ENCODE results near the gene PANK2. TPM values are rescaled to one million over a fixed set of nuclear protein-coding genes. Genes with fewer than 3 reads are reported as not detected.

Gene PANK2
- total RNA-seq, 2 experiments from 2014 or later, result 59.7 to 64.5 TPM

DNA sequence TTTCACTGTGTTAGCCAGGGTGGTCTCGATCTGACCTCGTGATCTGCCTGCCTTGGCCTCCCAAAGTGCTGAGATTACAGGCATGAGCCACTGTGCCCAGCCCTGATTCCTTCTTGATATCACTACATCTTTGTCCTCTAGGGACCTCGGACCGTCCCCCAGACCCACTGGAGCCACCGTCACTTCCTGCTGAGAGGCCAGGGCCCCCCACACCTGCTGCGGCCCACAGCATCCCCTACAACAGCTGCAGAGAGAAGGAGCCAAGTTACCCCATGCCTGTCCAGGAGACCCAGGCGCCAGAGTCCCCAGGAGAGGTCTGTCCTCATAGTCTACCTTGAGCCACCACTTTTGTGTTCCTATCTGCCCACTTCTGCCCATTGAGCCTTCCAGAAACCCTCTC is 28.0 kb upstream of the PANK2 start:
- CTCF ChIA-PET, result no interaction called here
- no peak overlapping the region for H3K27ac Mint-ChIP-seq
- H3K36me3 Mint-ChIP-seq (ENCODE audit: low read depth), result peaks cover 58% of the 10 kb centered on the region
- no peaks in the 10 kb centered on the region for H3K27me3 Mint-ChIP-seq
- H3K4me1 Mint-ChIP-seq, result peaks cover 3% of the 10 kb centered on the region
- H3K4me3 Mint-ChIP-seq, result no peak overlapping the region
- POLR2A ChIA-PET, result no interaction called here
- H3K9me3 Mint-ChIP-seq, result no peaks in the 10 kb centered on the region
- DNase-seq, result no peak

DNA sequence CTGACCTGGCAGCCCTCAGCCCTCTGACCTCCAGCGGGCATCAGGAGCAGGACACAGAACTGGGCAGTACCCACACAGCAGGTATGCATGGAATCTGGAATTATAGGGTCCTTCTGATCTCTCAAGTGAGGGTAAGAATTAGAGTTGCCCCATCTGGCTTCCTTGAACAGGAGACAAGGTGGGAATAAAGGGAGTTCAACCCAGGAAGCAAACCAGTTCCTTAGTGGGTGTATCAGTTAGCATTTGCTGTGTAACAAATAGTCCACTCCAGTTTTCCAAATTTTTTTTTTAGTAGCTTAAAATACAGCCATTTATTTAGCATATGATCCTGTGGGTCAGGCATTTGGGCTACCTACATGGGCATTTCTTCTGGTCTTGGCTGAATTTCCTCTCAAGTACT is 26.9 kb upstream of the PANK2 start:
- Mint-ChIP-seq H3K27ac (no peak overlapping the region), H3K36me3 (ENCODE audit: low read depth) (peaks cover 55% of the 10 kb centered on the region), H3K4me1 (no peaks in the 10 kb centered on the region), H3K27me3 (no peaks in the 10 kb centered on the region), H3K9me3 (no peaks in the 10 kb centered on the region), H3K4me3 (no peak overlapping the region)
- POLR2A ChIA-PET, result no interaction called here
- DNase-seq, result no peak
- CTCF ChIA-PET, result interaction anchor here (0.5 kb wide), 1 partner anchor 353 kb away, joined by 4 read pairs; no protein-coding TSS in a partner anchor

DNA sequence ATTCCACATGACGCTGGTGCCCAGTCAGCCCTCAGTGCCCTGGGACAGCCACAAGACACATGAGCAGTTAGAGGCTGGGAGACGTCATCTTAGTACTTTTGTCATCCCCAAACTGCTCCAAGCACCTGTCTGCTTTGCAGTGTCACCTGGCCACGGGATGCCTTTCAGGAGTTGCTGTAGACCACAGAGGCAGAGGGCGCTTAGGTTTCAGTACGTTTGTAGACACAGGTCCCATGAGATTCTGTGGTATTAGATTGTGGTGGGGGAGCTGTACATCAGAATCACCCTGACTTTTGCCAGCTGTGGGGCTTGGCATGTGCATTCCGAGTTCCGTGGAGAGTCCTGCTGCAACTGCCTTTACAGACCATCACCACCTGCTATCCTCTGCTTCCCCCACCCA is 25.9 kb upstream of the PANK2 start:
- peaks cover 50% of the 10 kb centered on the region for H3K36me3 Mint-ChIP-seq (ENCODE audit: low read depth)
- no peak for DNase-seq
- no peak overlapping the region for H3K27ac Mint-ChIP-seq
- H3K27me3 Mint-ChIP-seq, result no peaks in the 10 kb centered on the region
- H3K4me1 Mint-ChIP-seq, result no peaks in the 10 kb centered on the region
- H3K9me3 Mint-ChIP-seq, result no peaks in the 10 kb centered on the region
- no peak overlapping the region for H3K4me3 Mint-ChIP-seq
- POLR2A ChIA-PET, result no interaction called here
- CTCF ChIA-PET, result no interaction called here

DNA sequence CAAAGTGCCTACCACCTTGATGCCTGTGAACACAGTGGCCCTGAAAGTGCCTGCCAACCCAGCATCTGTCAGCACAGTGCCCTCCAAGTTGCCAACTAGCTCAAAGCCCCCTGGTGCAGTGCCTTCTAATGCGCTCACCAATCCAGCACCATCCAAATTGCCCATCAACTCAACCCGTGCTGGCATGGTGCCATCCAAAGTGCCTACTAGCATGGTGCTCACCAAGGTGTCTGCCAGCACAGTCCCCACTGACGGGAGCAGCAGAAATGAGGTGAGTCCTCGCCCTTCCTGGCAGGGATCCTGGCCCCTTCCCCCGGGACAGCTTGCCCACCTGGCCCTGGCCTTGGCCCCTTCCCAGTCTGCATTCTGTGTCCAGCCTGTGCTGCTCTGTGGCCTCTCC is 24.7 kb upstream of the PANK2 start:
- H3K27me3 Mint-ChIP-seq, result no peaks in the 10 kb centered on the region
- H3K27ac Mint-ChIP-seq, result no peak overlapping the region
- H3K9me3 Mint-ChIP-seq, result no peaks in the 10 kb centered on the region
- H3K4me1 Mint-ChIP-seq, result no peaks in the 10 kb centered on the region
- ChIA-PET POLR2A (no interaction called here), CTCF (interaction anchor here (1.4 to 2.4 kb wide), 2 partner anchors 10 to 26 kb away, joined by 3 to 7 read pairs; no protein-coding TSS in a partner anchor)
- H3K36me3 Mint-ChIP-seq (ENCODE audit: low read depth), result peaks cover 48% of the 10 kb centered on the region
- DNase-seq, result no peak
- no peak overlapping the region for H3K4me3 Mint-ChIP-seq

DNA sequence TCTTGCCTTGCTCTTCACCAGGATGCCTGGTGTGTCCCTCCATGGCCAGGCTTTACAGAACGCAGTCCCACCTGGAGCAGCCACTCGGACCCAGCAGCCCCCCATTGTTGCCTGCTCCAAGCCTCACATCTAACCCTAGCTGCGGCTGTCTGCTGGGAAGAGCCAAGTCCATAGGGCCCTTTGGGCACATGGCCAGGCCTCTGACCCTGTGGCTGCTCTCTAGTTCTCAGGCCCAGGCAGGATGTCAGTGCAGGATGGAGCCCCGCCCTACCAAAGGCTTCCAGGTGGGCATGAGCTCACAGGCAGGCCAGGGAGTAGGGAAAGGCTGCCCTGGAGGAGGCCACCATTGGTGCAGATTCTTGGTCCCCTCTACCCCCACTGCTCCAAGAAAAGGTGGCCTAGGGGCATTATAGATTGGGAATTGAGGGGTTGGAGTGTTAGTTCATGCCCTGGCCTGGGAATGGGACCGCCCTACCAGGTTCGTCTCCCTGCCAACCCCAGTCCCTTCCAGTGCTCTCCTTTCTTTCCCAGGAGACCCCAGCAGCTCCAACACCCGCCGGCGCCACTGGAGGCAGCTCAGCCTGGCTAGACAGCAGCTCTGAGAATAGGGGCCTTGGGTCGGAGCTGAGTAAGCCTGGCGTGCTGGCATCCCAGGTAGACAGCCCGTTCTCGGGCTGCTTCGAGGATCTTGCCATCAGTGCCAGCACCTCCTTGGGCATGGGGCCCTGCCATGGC is 23.9 kb upstream of the PANK2 start:
- peaks cover 47% of the 10 kb centered on the region for H3K36me3 Mint-ChIP-seq (ENCODE audit: low read depth)
- H3K4me1 Mint-ChIP-seq, result no peaks in the 10 kb centered on the region
- no peak for DNase-seq
- no peak overlapping the region for H3K4me3 Mint-ChIP-seq
- H3K27ac Mint-ChIP-seq, result peak overlapping the region; percentile 64
- H3K27me3 Mint-ChIP-seq, result no peaks in the 10 kb centered on the region
- ChIA-PET CTCF (interaction anchor here (0.6 to 2.4 kb wide), 4 partner anchors 10 to 1773 kb away, joined by 3 to 7 read pairs (median 4); no protein-coding TSS in a partner anchor), POLR2A (no interaction called here)
- H3K9me3 Mint-ChIP-seq, result no peaks in the 10 kb centered on the region

DNA sequence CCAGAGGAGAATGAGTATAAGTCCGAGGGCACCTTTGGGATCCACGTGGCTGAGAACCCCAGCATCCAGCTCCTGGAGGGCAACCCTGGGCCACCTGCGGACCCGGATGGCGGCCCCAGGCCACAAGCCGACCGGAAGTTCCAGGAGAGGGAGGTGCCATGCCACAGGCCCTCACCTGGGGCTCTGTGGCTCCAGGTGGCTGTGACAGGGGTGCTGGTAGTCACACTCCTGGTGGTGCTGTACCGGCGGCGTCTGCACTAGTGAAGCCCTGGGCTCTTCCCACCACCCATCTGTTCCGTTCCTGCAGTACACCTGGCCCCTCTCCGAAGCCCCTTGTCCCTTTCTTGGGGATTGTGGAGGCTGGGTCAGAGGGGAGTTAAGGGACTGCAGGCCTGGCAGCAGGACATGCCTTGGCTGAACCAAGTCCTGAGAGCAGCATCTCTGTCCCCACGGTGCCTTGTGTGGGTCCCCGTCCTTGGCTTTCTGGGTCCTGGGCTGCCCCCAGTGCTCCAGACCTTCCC is 23.2 kb upstream of the PANK2 start:
- Mint-ChIP-seq H3K36me3 (ENCODE audit: low read depth) (peaks cover 46% of the 10 kb centered on the region), H3K27ac (no peak overlapping the region), H3K4me1 (no peaks in the 10 kb centered on the region), H3K27me3 (no peaks in the 10 kb centered on the region), H3K9me3 (no peaks in the 10 kb centered on the region), H3K4me3 (no peak overlapping the region)
- ChIA-PET CTCF (interaction anchor here (0.6 to 2.4 kb wide), 3 partner anchors 11 to 1772 kb away, joined by 3 to 7 read pairs (median 3); no protein-coding TSS in a partner anchor), POLR2A (no interaction called here)
- DNase-seq, result no peak

DNA sequence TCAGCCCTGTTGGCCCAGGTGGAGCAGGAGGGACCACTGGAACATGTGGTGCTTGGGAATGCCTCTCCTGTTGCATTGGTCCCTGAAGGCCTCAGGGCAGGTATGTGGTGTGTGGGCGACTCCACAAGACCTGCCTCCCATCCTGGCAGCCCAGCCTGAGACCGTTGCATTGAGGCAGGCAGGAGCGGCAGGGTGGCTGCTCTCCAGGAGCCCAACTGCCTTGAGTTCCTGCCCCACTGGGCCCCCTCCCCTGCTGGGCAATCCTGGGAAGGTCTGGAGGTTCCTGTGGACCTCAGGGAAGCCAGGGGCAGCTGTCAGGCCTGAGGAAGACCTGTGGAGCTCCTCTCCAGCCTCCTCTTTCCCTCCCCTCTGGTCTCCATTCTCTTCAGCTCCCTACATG is 22.7 kb upstream of the PANK2 start:
- CTCF ChIA-PET, result interaction anchor here (1.0 to 1.3 kb wide), 2 partner anchors 12 to 46 kb away, joined by 3 read pairs; partner anchors contain the start of gene AP5S1
- Mint-ChIP-seq H3K9me3 (no peaks in the 10 kb centered on the region), H3K27me3 (no peaks in the 10 kb centered on the region), H3K36me3 (ENCODE audit: low read depth) (peaks cover 41% of the 10 kb centered on the region), H3K4me3 (no peak overlapping the region), H3K4me1 (no peaks in the 10 kb centered on the region), H3K27ac (no peak overlapping the region)
- POLR2A ChIA-PET, result no interaction called here
- no peak for DNase-seq

DNA sequence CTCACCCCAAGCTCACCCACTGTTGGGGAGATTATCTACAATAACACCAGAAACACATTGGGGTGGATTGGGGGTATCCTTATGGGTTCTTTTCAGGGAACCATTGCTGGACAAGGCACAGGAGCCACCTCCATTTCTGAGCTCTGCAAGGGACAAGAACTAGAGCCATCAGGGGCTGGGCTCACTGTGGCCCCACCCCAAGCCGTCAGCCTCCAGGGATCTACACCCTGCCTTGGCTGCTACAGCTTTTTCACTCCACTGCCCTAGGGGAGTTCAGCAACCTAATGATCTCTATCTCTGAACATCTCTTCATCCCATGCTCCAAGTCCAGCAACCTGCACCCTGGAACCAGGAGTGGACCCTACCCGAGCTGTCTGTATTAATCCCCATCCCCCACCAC is 21.4 kb upstream of the PANK2 start:
- ChIA-PET POLR2A (no interaction called here), CTCF (interaction anchor here (0.6 to 1.9 kb wide), 4 partner anchors 9 to 1339 kb away, joined by 4 to 7 read pairs (median 5); no protein-coding TSS in a partner anchor)
- Mint-ChIP-seq H3K36me3 (ENCODE audit: low read depth) (peaks cover 30% of the 10 kb centered on the region), H3K27me3 (no peaks in the 10 kb centered on the region), H3K4me3 (no peak overlapping the region), H3K4me1 (no peaks in the 10 kb centered on the region), H3K9me3 (no peaks in the 10 kb centered on the region), H3K27ac (no peak overlapping the region)
- DNase-seq, result no peak

DNA sequence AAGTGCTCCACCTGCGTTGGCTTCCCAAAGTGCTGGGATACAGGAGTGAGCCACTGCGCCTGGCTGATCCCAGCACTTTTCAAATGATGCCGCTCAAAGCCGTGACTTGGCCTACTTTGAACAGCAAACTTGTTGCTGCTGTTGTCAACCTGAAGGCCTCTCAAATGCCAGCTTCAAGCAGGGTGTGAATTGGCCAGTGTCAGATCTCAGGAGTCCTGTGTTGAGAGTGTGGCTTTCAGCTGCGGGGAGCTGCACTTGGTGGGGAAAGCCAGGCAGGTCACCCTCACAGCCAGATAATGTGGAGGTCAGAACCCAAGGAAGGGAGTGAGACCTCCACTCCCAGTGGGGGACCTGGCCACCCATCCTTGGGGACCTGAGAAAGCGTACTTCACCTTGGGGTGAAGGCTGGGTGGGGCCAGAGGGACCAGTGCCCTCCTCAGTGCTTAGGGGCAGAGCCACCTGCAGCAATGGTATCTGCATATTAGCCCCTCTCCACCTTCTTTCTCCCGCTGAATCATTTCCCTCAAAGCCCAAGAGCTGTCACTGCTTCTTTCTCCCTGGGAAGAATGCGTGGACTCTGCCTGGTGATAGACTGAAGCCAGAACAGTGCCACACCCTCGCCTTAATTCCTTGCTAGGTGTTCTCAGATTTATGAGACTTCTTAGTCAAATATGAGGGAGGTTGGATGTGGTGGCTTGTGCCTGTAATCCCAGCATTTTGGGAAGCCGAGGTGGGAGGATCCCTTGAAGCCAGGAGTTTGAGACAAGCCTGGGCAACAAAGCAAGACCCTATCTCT is 19.1 kb upstream of the PANK2 start:
- Mint-ChIP-seq H3K36me3 (ENCODE audit: low read depth) (peaks cover 28% of the 10 kb centered on the region), H3K4me3 (no peak overlapping the region), H3K4me1 (peaks cover 7% of the 10 kb centered on the region), H3K27ac (no peak overlapping the region), H3K27me3 (no peaks in the 10 kb centered on the region), H3K9me3 (no peaks in the 10 kb centered on the region)
- CTCF ChIA-PET, result interaction anchor here (0.6 kb wide), 1 partner anchor 157 kb away, joined by 3 read pairs; the partner anchor contains the start of gene SIGLEC1
- POLR2A ChIA-PET, result no interaction called here
- no peak for DNase-seq

DNA sequence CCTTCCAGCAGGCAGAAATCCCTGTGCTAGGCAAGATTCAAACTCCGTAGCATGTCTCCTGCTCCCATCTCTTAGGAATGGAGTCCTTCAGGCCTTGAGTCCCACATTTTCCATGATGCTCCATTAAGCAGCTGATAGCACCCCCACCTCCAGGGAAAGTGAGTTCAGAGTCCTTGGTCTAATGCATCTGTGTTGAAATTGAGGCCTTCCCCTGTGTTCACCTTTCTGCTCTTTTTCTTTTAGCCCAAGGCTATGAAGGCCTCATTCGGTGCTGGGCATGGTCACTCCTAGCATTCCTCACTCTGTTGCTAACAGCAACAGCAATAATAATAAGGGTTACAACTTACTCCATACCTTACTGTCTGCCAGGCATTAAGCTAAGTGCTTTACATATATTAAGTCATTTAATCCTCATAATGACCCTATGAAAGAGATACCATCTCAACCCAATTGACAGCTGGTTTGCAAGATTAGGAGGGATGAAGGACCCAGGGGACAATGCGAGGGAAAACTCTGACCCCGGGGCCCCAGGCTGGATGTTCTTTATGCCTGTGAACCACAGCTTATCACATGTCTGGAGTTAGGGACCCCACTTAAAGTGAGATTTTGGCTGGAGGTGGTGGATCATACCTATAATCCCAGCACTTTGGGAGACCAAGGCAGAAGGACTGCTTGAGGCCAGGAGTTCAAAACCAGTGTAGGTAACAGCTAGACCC is 17.5 kb upstream of the PANK2 start:
- CTCF ChIA-PET, result no interaction called here
- H3K4me3 Mint-ChIP-seq, result no peak overlapping the region
- no peak overlapping the region for H3K27ac Mint-ChIP-seq
- H3K27me3 Mint-ChIP-seq, result no peaks in the 10 kb centered on the region
- peaks cover 29% of the 10 kb centered on the region for H3K36me3 Mint-ChIP-seq (ENCODE audit: low read depth)
- peaks cover 15% of the 10 kb centered on the region for H3K4me1 Mint-ChIP-seq
- H3K9me3 Mint-ChIP-seq, result no peaks in the 10 kb centered on the region
- no peak for DNase-seq
- POLR2A ChIA-PET, result no interaction called here

DNA sequence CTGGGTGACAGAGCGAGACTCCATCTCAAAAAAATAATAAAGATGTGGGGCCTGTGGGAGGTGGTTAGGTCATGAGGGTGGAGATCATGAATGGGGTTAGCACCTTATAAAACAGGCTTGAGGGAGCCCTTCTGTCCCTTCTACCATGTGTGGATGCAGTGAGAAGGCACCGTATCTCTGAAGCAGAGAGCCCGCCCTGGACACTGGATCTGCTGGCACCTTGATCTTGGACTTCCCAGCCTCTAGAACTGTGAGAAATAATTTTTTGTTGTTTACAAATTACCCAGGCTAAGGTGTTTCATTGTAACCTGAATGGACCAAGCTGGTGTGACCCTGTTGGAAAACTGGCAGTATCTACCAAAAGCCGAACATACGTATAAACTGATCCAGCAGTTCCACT is 15.7 kb upstream of the PANK2 start:
- ChIA-PET POLR2A (no interaction called here), CTCF (no interaction called here)
- Mint-ChIP-seq H3K4me3 (no peak overlapping the region), H3K4me1 (peaks cover 16% of the 10 kb centered on the region), H3K36me3 (ENCODE audit: low read depth) (peaks cover 29% of the 10 kb centered on the region), H3K9me3 (no peaks in the 10 kb centered on the region), H3K27ac (no peak overlapping the region), H3K27me3 (no peaks in the 10 kb centered on the region)
- DNase-seq, result no peak

DNA sequence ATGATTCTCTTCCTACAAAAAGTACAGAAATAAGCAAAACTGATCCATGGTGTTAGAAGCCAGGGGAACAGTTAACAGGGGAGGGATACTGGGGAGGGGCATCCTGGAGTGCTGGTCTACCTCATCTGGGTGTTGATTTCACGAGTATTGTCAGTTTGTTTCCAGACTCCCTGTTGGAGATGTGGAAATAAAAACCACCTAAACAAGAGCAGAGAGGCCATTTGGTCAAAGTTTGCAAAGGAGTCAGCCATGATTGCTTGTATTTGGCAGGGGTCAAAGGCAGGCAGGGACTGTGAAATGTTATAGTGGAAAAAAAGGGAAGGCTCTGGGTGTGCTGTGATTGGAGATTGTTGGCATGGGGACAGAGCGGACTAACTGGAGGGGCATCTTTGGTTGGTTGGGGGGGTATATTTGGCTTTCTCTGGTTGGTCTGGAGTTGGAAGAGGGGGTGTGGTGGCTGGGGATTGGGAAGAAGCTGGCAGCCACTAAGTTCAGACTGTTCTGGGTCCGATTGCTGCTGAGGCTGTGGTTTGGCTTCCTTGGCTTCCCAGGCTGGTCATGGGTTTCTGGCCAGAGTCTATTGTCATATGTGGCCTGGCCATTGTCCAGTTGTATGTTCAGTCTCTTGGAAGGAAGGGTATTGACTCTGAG is 14.9 kb upstream of the PANK2 start:
- H3K27ac Mint-ChIP-seq, result no peak overlapping the region
- no peaks in the 10 kb centered on the region for H3K27me3 Mint-ChIP-seq
- H3K4me3 Mint-ChIP-seq, result no peak overlapping the region
- H3K4me1 Mint-ChIP-seq, result peaks cover 18% of the 10 kb centered on the region
- H3K36me3 Mint-ChIP-seq (ENCODE audit: low read depth), result peaks cover 31% of the 10 kb centered on the region
- no peaks in the 10 kb centered on the region for H3K9me3 Mint-ChIP-seq
- DNase-seq, result no peak
- ChIA-PET CTCF (interaction anchor here (0.6 kb wide), 1 partner anchor 11 kb away, joined by 3 read pairs; no protein-coding TSS in a partner anchor), POLR2A (interaction anchor here (0.7 kb wide), 1 partner anchor 88 kb away, joined by 3 read pairs; the partner anchor contains the start of gene CENPB)

All from activated CD4-positive, alpha-beta T cell treated with anti-CD3 and anti-CD28 coated beads, Interleukin-2, amount 10 ng/mL, durations not matched to agents 7 days and 5 days (primary cell).